ENCODE data around the gene CAMTA1. TPM values are rescaled to one million over a fixed set of nuclear protein-coding genes. Genes with fewer than 3 reads are reported as not detected.

Gene CAMTA1
- total RNA-seq, 1 donor from 2014 or later = 79.3 TPM

DNA sequence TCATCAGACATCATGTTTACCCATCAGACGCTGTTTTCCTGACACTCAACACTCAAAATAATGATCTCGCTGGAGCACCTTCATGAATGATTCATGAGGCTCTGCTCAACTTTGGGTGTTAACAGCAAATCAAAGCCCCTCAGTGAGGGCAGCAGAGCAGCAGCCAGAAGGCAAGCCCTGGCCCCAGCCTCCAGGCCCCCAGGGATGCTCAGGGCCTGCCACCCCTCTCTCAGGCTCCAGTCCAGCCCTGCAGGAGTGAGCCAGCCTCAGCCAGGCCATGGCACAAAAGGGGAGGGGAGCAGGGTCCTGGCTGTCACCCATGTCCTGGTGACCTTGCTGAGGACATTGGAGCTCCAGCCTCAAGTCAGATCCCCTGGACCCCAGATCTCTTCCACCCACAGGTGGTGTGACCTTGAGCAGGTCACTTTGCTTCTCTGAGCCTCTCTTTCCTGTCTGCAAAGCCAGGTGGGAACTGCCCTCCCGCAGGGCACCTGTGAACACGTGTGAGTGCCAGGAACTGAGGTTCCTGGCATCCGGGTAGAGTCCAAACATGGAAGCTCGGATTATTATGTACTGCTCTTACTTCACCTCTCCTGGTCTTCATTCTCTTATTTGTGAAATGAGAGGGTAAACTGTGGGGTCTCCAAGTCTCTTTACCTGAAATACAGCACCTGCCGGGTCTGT is 824.2 kb downstream of the CAMTA1 start:
- no peak for DNase-seq (ENCODE audit: low read depth)

DNA sequence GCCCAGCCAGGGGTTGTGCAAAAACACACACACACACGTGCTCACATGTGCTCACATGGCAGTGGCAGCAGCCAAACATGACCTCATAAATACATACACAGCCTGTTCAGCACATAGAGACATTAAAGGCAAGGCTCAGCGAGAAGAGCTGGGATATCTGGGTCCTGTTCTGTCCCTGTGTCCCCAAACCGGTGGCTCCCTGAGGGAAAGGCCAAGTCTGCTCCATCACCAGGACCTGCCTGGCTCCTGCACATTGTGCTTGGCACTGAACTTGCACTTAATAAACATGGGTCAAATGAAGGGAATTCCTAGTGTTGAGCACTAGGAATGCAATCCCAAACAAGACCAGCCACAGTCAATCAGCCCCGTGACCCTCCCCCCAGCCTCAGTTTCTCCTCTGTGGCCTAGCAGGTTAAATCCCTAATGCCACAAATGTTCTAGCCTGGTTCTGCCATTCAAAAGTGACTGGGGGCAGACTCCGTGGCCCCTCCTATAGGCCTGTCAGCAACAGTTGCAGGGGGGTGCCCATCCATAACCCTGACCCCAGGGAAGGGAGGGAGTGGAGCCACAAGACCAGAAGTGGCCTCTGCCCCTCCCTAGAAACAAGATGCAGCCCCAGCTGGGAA is 825.0 kb downstream of the CAMTA1 start:
- no peak for DNase-seq (ENCODE audit: low read depth)

GRCh38 chr1:7610936-7611335 is 825.7 kb downstream of the CAMTA1 start:
- no peak for DNase-seq (ENCODE audit: low read depth)

DNA sequence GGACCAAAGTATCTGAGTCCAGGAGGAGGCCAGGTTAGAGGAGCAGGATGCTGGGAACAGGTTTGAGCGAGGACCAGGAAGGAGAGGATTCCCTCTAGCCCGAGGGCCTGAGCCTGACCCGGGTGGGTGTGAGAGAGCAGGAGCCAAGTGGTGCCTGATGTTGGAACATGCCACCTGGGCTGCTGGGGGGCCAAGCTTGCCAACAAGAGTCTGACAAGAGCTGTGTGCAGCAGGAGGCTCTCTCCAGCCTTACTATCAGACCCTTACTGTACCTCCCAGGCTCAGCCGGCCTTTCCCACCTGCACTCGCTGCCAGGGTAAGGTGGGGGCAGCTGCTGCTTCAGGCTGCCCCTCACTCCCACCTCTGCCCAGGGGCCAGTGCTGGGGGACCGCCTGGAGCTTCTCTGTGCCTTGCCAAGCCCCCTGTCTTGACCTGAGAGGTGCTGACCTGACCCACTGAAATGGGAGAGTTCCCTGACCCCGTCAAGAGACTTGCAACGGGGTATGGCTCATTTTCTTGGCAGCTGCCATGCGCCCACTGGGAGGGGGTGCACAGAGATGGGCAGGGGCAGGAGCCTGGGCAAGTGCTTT is 826.3 kb downstream of the CAMTA1 start:
- no peak for DNase-seq (ENCODE audit: low read depth)

GRCh38 chr1:7613106-7613850 is 828.0 kb downstream of the CAMTA1 start:
- DNase-seq (ENCODE audit: low read depth) = no peak

DNA sequence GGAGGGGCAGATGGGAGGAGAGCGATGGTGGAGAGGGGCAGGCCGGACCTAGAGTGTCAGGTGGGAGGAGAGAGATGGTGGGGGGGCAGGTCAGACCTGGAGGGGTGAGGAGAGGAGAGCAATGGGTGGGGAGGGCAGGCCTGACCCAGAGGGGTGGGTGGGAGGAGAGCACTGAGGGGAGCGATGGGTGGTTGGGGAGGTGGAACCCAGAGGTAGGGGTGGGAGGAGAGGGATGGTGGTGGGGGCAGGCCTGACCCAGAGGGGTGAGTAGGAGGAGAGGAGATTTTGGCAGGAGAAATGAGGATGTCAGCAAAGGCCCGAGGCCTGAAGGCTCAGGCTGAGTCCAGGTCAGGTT is 828.6 kb downstream of the CAMTA1 start:
- no peak for DNase-seq (ENCODE audit: low read depth)

DNA sequence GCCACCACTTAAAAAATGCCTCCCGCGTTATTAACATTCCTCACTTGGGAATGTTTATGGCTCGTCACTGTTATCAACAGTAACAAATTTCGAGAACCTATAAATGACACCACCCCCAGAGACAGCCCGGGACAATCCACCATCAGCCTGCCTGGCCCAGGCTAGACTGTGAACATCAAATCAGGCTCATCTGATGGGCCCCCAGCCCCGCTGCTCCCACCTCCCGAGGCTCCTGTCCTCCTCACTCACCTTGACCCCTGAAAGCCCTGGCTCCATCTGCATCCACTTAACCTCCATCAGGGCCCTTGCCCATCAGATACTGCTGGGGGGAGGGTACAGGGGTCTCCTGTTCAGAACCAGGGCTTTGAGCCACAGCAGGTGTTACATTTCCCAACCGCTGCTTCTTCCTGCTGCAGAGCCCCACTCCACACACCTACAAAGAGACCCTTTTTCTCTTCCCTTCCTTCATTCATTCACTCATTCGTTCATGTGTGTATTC is 829.4 kb downstream of the CAMTA1 start:
- DNase-seq (ENCODE audit: low read depth) = no peak

- DNase-seq (ENCODE audit: low read depth) = no peak
Measured at GRCh38 chr1:7615138-7615537, 829.9 kb downstream of the CAMTA1 start.

- DNase-seq (ENCODE audit: low read depth) = peak; percentile 34
Measured at GRCh38 chr1:7616076-7616832, 831.0 kb downstream of the CAMTA1 start.

DNA sequence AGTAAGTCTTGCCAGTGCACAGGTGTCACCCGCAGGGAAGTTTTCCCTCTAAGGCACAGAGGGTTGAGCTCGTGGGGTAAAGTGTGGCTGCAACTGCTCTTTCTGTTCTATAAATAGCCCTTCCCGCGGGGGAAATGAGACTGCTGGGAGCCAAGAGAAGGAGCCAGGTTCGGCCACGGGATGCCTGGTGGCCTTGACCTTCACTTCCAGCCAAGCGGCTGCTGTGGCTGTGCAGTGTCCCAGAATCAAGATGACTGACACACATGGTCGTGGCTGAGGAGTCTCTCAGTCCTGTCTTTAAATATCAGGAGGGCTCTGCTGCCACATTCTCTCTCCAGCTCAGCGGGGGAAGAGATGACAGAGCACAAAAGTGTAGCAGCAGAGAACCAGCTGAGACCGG is 831.7 kb downstream of the CAMTA1 start:
- no peak for DNase-seq (ENCODE audit: low read depth)

- DNase-seq (ENCODE audit: low read depth) = no peak
Measured at GRCh38 chr1:7617826-7618225, 832.6 kb downstream of the CAMTA1 start.

DNA sequence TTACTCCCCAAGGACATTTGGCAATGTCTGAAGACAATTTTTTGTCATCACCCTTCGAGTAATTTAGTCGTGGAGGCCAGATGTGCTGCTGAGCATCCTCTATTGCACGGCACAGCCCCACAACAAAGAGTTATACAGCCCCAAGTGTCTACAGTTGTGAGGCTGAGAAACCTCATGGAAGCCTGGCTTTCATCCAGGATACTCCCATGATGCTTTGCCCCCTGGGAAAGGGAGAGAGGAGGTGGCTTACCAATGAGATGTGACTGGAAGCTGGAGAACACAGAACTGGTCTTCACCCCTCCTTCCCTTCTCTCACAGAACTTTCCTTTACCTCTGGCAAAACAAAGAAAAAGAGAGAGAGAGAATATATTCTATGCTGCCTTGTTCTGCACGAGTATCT is 834.9 kb downstream of the CAMTA1 start:
- no peak for DNase-seq (ENCODE audit: low read depth)

DNA sequence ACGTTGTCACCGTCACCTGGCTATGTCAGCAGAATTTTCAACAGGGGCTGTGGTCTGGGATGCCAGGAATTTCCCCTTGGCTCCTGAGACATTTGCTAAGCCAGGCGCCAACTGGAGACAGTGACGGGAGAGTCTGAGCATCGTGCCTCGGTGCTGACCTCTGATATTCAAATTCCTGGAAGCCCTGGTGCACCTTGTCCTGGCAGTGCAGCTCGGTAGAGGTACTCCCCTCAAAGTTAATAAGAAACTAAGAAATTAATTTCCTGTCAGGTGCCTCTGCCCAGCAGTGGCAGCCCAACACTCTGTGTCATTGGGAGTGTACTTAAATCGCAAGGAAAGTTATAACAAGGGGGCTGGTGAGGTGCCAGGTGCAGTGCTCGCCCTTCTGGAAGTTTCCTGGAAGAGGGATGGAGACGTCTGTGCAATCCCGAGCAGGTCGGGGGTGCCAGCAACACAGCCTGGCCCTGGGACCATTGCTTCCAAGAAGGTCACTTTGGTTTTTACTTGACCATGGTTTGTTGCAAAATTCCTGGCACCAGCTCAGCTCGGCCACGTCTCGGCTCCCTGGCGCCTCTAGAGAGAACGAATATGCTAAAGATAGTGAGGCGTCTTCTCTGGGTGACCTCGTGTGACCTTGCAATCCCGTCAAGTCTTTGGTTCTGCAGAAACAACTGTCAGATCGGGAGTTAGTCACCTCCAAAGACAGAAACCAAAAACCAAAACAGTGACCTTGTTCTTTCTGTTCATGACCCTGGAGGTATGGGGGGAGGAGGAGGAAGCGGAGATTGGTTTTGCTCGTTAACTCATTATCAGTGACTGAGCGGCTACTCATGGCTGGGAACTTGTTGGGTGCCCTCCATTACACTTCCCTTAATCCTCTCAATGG is 836.3 kb downstream of the CAMTA1 start:
- peak; percentile 87 for DNase-seq (ENCODE audit: low read depth)

DNA sequence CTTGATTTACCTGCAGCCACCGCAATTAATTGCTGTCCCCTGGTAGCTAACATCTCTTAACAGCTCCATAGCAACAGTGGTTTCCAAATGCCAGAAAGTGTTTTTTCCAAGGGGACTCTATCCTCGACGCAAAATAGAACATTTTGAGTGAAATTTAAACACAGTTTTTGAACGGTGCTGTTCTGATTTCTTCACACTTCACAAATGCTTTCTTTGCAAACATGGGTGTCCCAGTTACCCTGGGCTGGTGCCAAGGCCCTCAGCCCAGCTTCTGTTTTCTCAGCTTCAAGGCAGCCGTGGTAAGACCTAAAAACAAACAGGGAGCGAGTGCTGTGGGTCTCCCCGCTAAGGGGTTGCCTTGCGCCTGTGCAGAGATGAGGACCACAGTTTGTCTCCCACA is 838.6 kb downstream of the CAMTA1 start:
- no peak for DNase-seq (ENCODE audit: low read depth)

- no peak for DNase-seq (ENCODE audit: low read depth)
Measured at GRCh38 chr1:7624791-7625355, 839.6 kb downstream of the CAMTA1 start.

DNA sequence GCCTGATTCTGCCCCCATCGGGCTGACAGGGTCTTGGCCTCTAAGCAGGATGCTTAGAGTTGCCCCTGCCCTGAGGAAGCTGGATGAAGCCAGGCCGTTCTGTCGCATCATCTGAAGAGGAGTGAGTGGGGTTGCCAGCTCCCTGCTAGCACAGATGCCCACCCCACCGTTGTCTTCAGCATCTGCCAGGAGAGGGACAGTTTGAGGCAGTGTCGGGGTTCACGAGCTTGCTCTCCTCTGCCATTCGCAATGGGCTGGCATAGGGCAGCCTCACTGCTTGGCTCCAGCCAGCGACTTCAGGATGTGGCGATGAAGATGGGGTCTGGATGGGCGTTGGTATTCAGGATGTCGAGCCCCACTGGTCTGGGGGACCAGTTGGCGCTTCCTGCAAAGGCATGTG is 840.1 kb downstream of the CAMTA1 start:
- DNase-seq (ENCODE audit: low read depth) = no peak

GRCh38 chr1:7628273-7628672 is 843.0 kb downstream of the CAMTA1 start:
- DNase-seq (ENCODE audit: low read depth) = no peak

- DNase-seq (ENCODE audit: low read depth) = no peak
Measured at GRCh38 chr1:7629011-7629410, 843.8 kb downstream of the CAMTA1 start.

GRCh38 chr1:7629465-7630195 is 844.4 kb downstream of the CAMTA1 start:
- DNase-seq (ENCODE audit: low read depth) = no peak

DNA sequence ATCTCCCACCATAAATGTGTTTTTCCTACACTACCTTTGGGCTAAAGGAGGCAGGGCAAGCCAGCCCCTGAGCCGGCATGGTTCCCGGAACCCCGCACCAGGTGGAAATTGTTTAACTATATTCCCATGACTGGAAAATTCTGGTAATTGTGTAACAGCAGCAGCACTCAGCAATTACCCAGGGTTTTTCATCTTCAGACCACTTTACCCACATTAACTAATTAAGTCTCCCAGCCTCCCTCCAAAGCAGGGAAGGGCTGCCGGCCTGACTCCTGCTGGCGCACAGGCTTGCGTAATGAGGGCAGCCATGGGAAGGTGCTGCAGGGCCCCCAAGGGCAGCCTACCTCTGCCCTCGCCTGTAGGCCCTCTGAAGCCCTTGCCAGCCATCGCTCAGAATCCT is 845.1 kb downstream of the CAMTA1 start:
- peak; percentile 87 for DNase-seq (ENCODE audit: low read depth)
